ENCODE results near the gene RTN1. TPM values are rescaled to one million over a fixed set of nuclear protein-coding genes. Genes with fewer than 3 reads are reported as not detected.

Gene RTN1
- polyA plus RNA-seq, 3 donors, result 3.0 to 3.6 (median 3.6) TPM

- DNase-seq (ENCODE audit: low read depth in 3 of 3, low spot score in 2 of 3), result no peak
Measured at GRCh38 chr14:59633486-59633885, 237.1 kb downstream of the RTN1 start.

- no peak for DNase-seq (ENCODE audit: low read depth in 3 of 3, low spot score in 2 of 3)
Measured at GRCh38 chr14:59632381-59632780, 238.2 kb downstream of the RTN1 start.

GRCh38 chr14:59631237-59631636, 239.3 kb downstream of the RTN1 start:
- no peak for DNase-seq (ENCODE audit: low read depth in 3 of 3, low spot score in 2 of 3)

- DNase-seq (ENCODE audit: low read depth in 3 of 3, low spot score in 2 of 3), result no peak
Measured at GRCh38 chr14:59630288-59630963, 240.2 kb downstream of the RTN1 start.

- no peak for DNase-seq (ENCODE audit: low read depth in 3 of 3, low spot score in 2 of 3)
Measured at GRCh38 chr14:59629444-59630287, 240.9 kb downstream of the RTN1 start.

GRCh38 chr14:59627011-59627520, 243.5 kb downstream of the RTN1 start:
- no peak for DNase-seq (ENCODE audit: low read depth in 3 of 3, low spot score in 2 of 3)

GRCh38 chr14:59622631-59623030, 247.9 kb downstream of the RTN1 start:
- DNase-seq (ENCODE audit: low read depth in 3 of 3, low spot score in 2 of 3), result no peak

GRCh38 chr14:59619061-59619460, 251.5 kb downstream of the RTN1 start:
- no peak for DNase-seq (ENCODE audit: low read depth in 3 of 3, low spot score in 2 of 3)

GRCh38 chr14:59601056-59601455, 269.5 kb downstream of the RTN1 start:
- no peak for DNase-seq (ENCODE audit: low read depth in 3 of 3, low spot score in 2 of 3)

- DNase-seq (ENCODE audit: low read depth in 3 of 3, low spot score in 2 of 3), result no peak
Measured at GRCh38 chr14:59600211-59600945, 270.2 kb downstream of the RTN1 start.

GRCh38 chr14:59595071-59595470, 275.5 kb downstream of the RTN1 start:
- DNase-seq (ENCODE audit: low read depth in 3 of 3, low spot score in 2 of 3), result no peak

GRCh38 chr14:59591641-59592370, 278.8 kb downstream of the RTN1 start:
- DNase-seq (ENCODE audit: low read depth in 3 of 3, low spot score in 2 of 3), result no peak

GRCh38 chr14:59588101-59588500, 282.5 kb downstream of the RTN1 start:
- DNase-seq (ENCODE audit: low read depth in 3 of 3, low spot score in 2 of 3), result no peak

- no peak for DNase-seq (ENCODE audit: low read depth in 3 of 3, low spot score in 2 of 3)
Measured at GRCh38 chr14:59585891-59586554, 284.6 kb downstream of the RTN1 start.

- no peak for DNase-seq (ENCODE audit: low read depth in 3 of 3, low spot score in 2 of 3)
Measured at GRCh38 chr14:59583755-59584154, 286.8 kb downstream of the RTN1 start.

GRCh38 chr14:59582845-59583509, 287.6 kb downstream of the RTN1 start:
- no peak for DNase-seq (ENCODE audit: low read depth in 3 of 3, low spot score in 2 of 3)

GRCh38 chr14:59582161-59582560, 288.4 kb downstream of the RTN1 start:
- DNase-seq (ENCODE audit: low read depth in 3 of 3, low spot score in 2 of 3), result no peak

GRCh38 chr14:59580911-59581310, 289.7 kb downstream of the RTN1 start:
- no peak for DNase-seq (ENCODE audit: low read depth in 3 of 3, low spot score in 2 of 3)

Measured in right renal cortex interstitium (tissue), 3 donors.